Endothelial cell (in vitro differentiated cells): ENCODE results near the gene FAAP24. TPM values are rescaled to one million over a fixed set of nuclear protein-coding genes. Genes with fewer than 3 reads are reported as not detected.
"Not testable (repeated sequence)": the region's sequence is repeated elsewhere in the genome, so short reads cannot be mapped to it uniquely, and the experiment has no call there.

Experiments used
- DNase-seq: peaks from one replicate; pipeline ENCODE4 v3.0.0; 2021; ENCODE audit warnings: low spot score
- H3K27ac Mint-ChIP-seq: one replicate; pipeline ENCODE4 v1.8.0; 2021; ENCODE audit warnings: mixed read lengths, inconsistent platforms; ENCODE audit not compliant: unreplicated experiment
- H3K27me3 Mint-ChIP-seq: one replicate; pipeline ENCODE4 v1.8.0; 2021; ENCODE audit warnings: mild to moderate bottlenecking, moderate library complexity, mixed read lengths, inconsistent platforms; ENCODE audit not compliant: unreplicated experiment
- H3K36me3 Mint-ChIP-seq: one replicate; pipeline ENCODE4 v1.8.0; 2021; ENCODE audit warnings: mild to moderate bottlenecking, low read depth, mixed read lengths, inconsistent platforms; ENCODE audit not compliant: unreplicated experiment
- H3K4me1 Mint-ChIP-seq: one replicate; pipeline ENCODE4 v1.8.0; 2021; ENCODE audit warnings: mild to moderate bottlenecking, mixed read lengths, inconsistent platforms; ENCODE audit not compliant: unreplicated experiment
- H3K4me3 Mint-ChIP-seq: one replicate; pipeline ENCODE4 v1.8.0; 2021; ENCODE audit warnings: mild to moderate bottlenecking, mixed read lengths, inconsistent platforms; ENCODE audit not compliant: unreplicated experiment
- H3K9me3 Mint-ChIP-seq: one replicate; pipeline ENCODE4 v1.8.0; 2021; ENCODE audit warnings: mixed read lengths, inconsistent platforms; ENCODE audit not compliant: unreplicated experiment
- total RNA-seq: library from RNA; stranded (reverse); fragmentation: NEBNext Ultra II Directional; extraction: Animal tissue kit (Norgen Biotek cat#: 25700); gene quantifications from one replicate; pipeline ENCODE4 v1.2.1, GENCODE V29; 2021; ENCODE audit not compliant: unreplicated experiment
- TF ChIP-seq, protein P1 (sequence below): fragments of 200-600 bp; sonication (generic); IDR thresholded peaks from one replicate; pipeline ENCODE4 v1.5.0; 2021; ENCODE audit warnings: antibody characterized with exemption; ENCODE audit not compliant: unreplicated experiment

FAAP24 gene
- total RNA-seq, 1 donor from 2014 or later: 2.8 TPM

GRCh38 chr19:32933571-32933970 is 38.5 kb upstream of the FAAP24 start:
- Mint-ChIP-seq H3K9me3 (no peaks in the 10 kb centered on the region), H3K4me3 (peak overlapping the region; percentile 32), H3K27me3 (peaks cover 1% of the 10 kb centered on the region), H3K4me1 (peaks cover 2% of the 10 kb centered on the region), H3K27ac (no peak overlapping the region), H3K36me3 (peaks cover 45% of the 10 kb centered on the region)
- TF ChIP-seq, protein P1, sequence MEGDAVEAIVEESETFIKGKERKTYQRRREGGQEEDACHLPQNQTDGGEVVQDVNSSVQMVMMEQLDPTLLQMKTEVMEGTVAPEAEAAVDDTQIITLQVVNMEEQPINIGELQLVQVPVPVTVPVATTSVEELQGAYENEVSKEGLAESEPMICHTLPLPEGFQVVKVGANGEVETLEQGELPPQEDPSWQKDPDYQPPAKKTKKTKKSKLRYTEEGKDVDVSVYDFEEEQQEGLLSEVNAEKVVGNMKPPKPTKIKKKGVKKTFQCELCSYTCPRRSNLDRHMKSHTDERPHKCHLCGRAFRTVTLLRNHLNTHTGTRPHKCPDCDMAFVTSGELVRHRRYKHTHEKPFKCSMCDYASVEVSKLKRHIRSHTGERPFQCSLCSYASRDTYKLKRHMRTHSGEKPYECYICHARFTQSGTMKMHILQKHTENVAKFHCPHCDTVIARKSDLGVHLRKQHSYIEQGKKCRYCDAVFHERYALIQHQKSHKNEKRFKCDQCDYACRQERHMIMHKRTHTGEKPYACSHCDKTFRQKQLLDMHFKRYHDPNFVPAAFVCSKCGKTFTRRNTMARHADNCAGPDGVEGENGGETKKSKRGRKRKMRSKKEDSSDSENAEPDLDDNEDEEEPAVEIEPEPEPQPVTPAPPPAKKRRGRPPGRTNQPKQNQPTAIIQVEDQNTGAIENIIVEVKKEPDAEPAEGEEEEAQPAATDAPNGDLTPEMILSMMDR: no peak
- DNase-seq: no peak

GRCh38 chr19:32935629-32936028 is 36.4 kb upstream of the FAAP24 start:
- TF ChIP-seq, protein P1: no peak
- peaks cover 29% of the 10 kb centered on the region for H3K36me3 Mint-ChIP-seq
- no peak overlapping the region for H3K4me3 Mint-ChIP-seq
- no peaks in the 10 kb centered on the region for H3K9me3 Mint-ChIP-seq
- no peak overlapping the region for H3K27ac Mint-ChIP-seq
- peaks cover 2% of the 10 kb centered on the region for H3K4me1 Mint-ChIP-seq
- DNase-seq: no peak
- H3K27me3 Mint-ChIP-seq: peaks cover 1% of the 10 kb centered on the region

DNA sequence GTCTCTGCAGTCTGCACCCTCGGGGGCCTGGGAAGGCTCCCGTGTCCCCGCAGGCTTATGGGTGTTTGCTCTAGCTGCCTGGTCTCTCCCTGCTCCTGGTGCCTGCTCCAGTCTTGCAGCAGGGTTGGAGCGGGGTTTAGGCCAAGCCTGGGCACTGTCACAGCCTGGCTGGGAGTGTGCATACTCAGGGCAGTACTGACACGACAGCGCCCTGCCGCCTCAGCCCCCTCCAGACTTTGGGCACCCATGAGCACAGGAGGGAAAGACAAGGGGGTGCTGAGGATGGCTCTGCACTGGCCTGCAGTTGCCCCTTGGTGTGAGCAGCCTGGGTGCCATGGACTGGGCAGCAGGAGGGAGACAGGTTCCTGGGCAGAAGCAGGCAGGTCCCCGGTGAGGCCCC is 36.0 kb upstream of the FAAP24 start:
- H3K4me1 Mint-ChIP-seq: peaks cover 2% of the 10 kb centered on the region
- TF ChIP-seq, protein P1: no peak
- H3K27me3 Mint-ChIP-seq: peaks cover 1% of the 10 kb centered on the region
- no peak overlapping the region for H3K4me3 Mint-ChIP-seq
- no peak for DNase-seq
- no peak overlapping the region for H3K27ac Mint-ChIP-seq
- no peaks in the 10 kb centered on the region for H3K9me3 Mint-ChIP-seq
- H3K36me3 Mint-ChIP-seq: peaks cover 29% of the 10 kb centered on the region

GRCh38 chr19:32941273-32941672 is 30.8 kb upstream of the FAAP24 start:
- H3K36me3 Mint-ChIP-seq: peaks cover 23% of the 10 kb centered on the region
- DNase-seq, H3K4me1 Mint-ChIP-seq, H3K27me3 Mint-ChIP-seq, H3K4me3 Mint-ChIP-seq, H3K27ac Mint-ChIP-seq, H3K9me3 Mint-ChIP-seq: not testable (repeated sequence)

- no peaks in the 10 kb centered on the region for H3K9me3 Mint-ChIP-seq
- H3K27me3 Mint-ChIP-seq: no peaks in the 10 kb centered on the region
- no peak for DNase-seq
- H3K4me1 Mint-ChIP-seq: no peaks in the 10 kb centered on the region
- TF ChIP-seq, protein P1: no peak
- no peak overlapping the region for H3K27ac Mint-ChIP-seq
- H3K4me3 Mint-ChIP-seq: no peak overlapping the region
- peaks cover 19% of the 10 kb centered on the region for H3K36me3 Mint-ChIP-seq
Measured at GRCh38 chr19:32945260-32945659, 26.8 kb upstream of the FAAP24 start.

DNA sequence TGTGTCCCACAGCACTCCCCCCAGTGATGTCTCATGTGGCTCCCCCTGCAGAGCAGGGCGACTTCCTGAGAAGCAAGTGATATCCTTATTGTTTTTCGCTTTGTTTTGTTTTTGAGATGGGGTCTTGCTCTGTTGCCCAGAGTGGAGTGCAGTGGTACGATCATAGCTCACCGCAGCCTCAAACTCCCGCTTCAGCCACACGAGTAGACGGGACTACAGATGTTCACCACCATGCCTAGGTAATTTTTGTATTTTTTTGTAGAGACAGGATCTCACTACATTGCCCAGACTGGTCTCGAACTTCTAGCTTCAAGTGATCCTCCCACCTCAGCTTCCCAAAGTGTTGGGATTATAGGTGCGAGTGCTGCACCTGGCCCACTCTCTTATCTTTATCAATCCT is 5.3 kb upstream of the FAAP24 start:
- peaks cover 1% of the 10 kb centered on the region for H3K27me3 Mint-ChIP-seq
- peaks cover 5% of the 10 kb centered on the region for H3K4me1 Mint-ChIP-seq
- H3K27ac Mint-ChIP-seq: no peak overlapping the region
- DNase-seq: no peak
- TF ChIP-seq, protein P1: no peak
- no peaks in the 10 kb centered on the region for H3K9me3 Mint-ChIP-seq
- peaks cover 14% of the 10 kb centered on the region for H3K36me3 Mint-ChIP-seq
- H3K4me3 Mint-ChIP-seq: no peak overlapping the region
